Measurements from ENCODE around the gene ENPP7. TPM values are rescaled to one million over a fixed set of nuclear protein-coding genes. Genes with fewer than 3 reads are reported as not detected.

Gene ENPP7
- total and polyA plus RNA-seq, 4 donors, result 0.31 TPM; not detected in 3

- no peak overlapping the region for H3K4me3 ChIP-seq
- WGBS, 2 donors, result 82 to 85% methylated on average over 17 of the region's 17 CpGs
- H3K27me3 ChIP-seq (ENCODE audit: control insufficient read depth in 3 of 3, insufficient read depth in 3 of 3, low read length in 2 of 3), result no peaks in the 10 kb centered on the region
- no peak overlapping the region for H3K9ac ChIP-seq (ENCODE audit: insufficient read depth in 1 of 2, low read length in 2 of 2)
- TF ChIP-seq, protein P1, sequence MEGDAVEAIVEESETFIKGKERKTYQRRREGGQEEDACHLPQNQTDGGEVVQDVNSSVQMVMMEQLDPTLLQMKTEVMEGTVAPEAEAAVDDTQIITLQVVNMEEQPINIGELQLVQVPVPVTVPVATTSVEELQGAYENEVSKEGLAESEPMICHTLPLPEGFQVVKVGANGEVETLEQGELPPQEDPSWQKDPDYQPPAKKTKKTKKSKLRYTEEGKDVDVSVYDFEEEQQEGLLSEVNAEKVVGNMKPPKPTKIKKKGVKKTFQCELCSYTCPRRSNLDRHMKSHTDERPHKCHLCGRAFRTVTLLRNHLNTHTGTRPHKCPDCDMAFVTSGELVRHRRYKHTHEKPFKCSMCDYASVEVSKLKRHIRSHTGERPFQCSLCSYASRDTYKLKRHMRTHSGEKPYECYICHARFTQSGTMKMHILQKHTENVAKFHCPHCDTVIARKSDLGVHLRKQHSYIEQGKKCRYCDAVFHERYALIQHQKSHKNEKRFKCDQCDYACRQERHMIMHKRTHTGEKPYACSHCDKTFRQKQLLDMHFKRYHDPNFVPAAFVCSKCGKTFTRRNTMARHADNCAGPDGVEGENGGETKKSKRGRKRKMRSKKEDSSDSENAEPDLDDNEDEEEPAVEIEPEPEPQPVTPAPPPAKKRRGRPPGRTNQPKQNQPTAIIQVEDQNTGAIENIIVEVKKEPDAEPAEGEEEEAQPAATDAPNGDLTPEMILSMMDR (IDR thresholded peaks at IDR 0.05; ENCODE audit: control extremely low read depth, extremely low read depth), result no peak
- no peaks in the 10 kb centered on the region for H3K9me3 ChIP-seq (ENCODE audit: control insufficient read depth in 4 of 4, insufficient read depth in 3 of 4, low read length in 3 of 4)
- ATAC-seq (ENCODE audit: insufficient read depth, low FRiP score) (no peak), DNase-seq (no peak)
- H3K27ac ChIP-seq (ENCODE audit: low read depth in 1 of 2, low read length in 1 of 2), result no peak overlapping the region
- peaks cover 0 to 16% (median 4%) of the 10 kb centered on the region in 5 donors for H3K4me1 ChIP-seq (ENCODE audit: control insufficient read depth in 5 of 5, insufficient read depth in 5 of 5, low read length in 5 of 5)
- H3K36me3 ChIP-seq (ENCODE audit: control insufficient read depth in 4 of 4, insufficient read depth in 4 of 4, low read length in 4 of 4), result no peaks in the 10 kb centered on the region
These were observed 44.3 kb upstream of the ENPP7 start for GRCh38 chr17:79686476-79686875.

DNA sequence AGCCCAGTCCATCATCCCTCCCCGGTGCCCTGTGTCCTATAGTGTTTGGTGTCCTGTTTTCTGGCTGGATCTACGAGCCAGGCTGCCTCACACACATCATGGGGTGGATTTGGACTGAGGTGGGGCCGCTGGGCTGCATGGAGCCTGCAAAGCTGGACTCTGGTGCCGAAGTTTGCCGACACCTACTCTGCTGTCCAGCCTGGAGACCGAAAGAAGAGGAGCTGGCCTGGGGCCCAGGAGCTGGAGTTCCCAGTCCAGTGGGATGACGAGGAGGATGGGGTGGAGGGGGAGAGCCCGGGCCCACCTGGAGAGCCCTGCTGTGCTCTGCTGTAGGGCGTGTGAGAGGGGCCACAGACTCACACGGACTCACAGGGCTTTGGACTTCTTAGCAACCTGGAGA lies 40.3 kb upstream of the ENPP7 start:
- ATAC-seq (ENCODE audit: insufficient read depth, low FRiP score) (no peak), DNase-seq (peak in 2 of 3 donors; percentile 16 to 35)
- Histone ChIP-seq H3K27ac (ENCODE audit: low read depth in 1 of 2, low read length in 1 of 2) (no peak overlapping the region), H3K4me3 (no peak overlapping the region), H3K27me3 (ENCODE audit: control insufficient read depth in 3 of 3, insufficient read depth in 3 of 3, low read length in 2 of 3) (no peaks in the 10 kb centered on the region), H3K9me3 (ENCODE audit: control insufficient read depth in 4 of 4, insufficient read depth in 3 of 4, low read length in 3 of 4) (no peaks in the 10 kb centered on the region), H3K9ac (ENCODE audit: insufficient read depth in 1 of 2, low read length in 2 of 2) (no peak overlapping the region), H3K4me1 (ENCODE audit: control insufficient read depth in 5 of 5, insufficient read depth in 5 of 5, low read length in 5 of 5) (peaks cover 0 to 33% (median 12%) of the 10 kb centered on the region in 5 donors), H3K36me3 (ENCODE audit: control insufficient read depth in 4 of 4, insufficient read depth in 4 of 4, low read length in 4 of 4) (no peaks in the 10 kb centered on the region)
- WGBS, 2 donors, result 54 to 71% methylated on average over 10 of the region's 10 CpGs
- TF ChIP-seq, protein P1 (IDR thresholded peaks at IDR 0.05; ENCODE audit: control extremely low read depth, extremely low read depth), result no peak

GRCh38 chr17:79690988-79691836 lies 39.5 kb upstream of the ENPP7 start:
- 79 to 89% methylated on average over 20 to 21 of the region's 21 CpGs for WGBS, 2 donors
- ATAC-seq (ENCODE audit: insufficient read depth, low FRiP score) (no peak), DNase-seq (no peak)
- Histone ChIP-seq H3K4me1 (ENCODE audit: control insufficient read depth in 5 of 5, insufficient read depth in 5 of 5, low read length in 5 of 5) (peaks cover 0 to 41% (median 19%) of the 10 kb centered on the region in 5 donors), H3K9ac (ENCODE audit: insufficient read depth in 1 of 2, low read length in 2 of 2) (no peak overlapping the region), H3K9me3 (ENCODE audit: control insufficient read depth in 4 of 4, insufficient read depth in 3 of 4, low read length in 3 of 4) (no peaks in the 10 kb centered on the region), H3K27me3 (ENCODE audit: control insufficient read depth in 3 of 3, insufficient read depth in 3 of 3, low read length in 2 of 3) (no peaks in the 10 kb centered on the region), H3K36me3 (ENCODE audit: control insufficient read depth in 4 of 4, insufficient read depth in 4 of 4, low read length in 4 of 4) (no peaks in the 10 kb centered on the region), H3K4me3 (no peak overlapping the region), H3K27ac (ENCODE audit: low read depth in 1 of 2, low read length in 1 of 2) (no peak overlapping the region)
- TF ChIP-seq, protein P1 (IDR thresholded peaks at IDR 0.05; ENCODE audit: control extremely low read depth, extremely low read depth), result no peak
